HCT116 (cell line): Measurements from ENCODE around the gene RNF175. TPM values are rescaled to one million over a fixed set of nuclear protein-coding genes. Genes with fewer than 3 reads are reported as not detected.

Experiments used
- ATAC-seq: fragments of 200-7000 bp; cut with Tn5 transposase; 2 replicates; pipeline ENCODE4 v1.9.1; 2020; ENCODE audit warnings: mild to moderate bottlenecking, moderate library complexity
- BruUV-seq: library from RNA; stranded (reverse); fragments of 400-500 nt; replicated peaks from 2 replicates; lab custom pipeline; 2021; lab: Mats Ljungman, UMichigan
- CTCF ChIA-PET: fragments of 300-600 bp; sonication (Branson Sonifier 250); formaldehyde crosslinking; loops from one replicate; lab custom pipeline; 2021; ENCODE audit warnings: antibody characterized with exemption; lab: Charles Lee
- POLR2A ChIA-PET: fragments of 300-600, 350-600 bp; sonication (Branson Sonifier 250); formaldehyde crosslinking; loops from one replicate; lab custom pipeline; 2021; ENCODE audit warnings: antibody characterized with exemption; lab: Charles Lee
- RAD21 ChIA-PET, 2 experiments: fragments of 300-600 bp; sonication (Branson Sonifier 250); formaldehyde crosslinking; loops; one replicate each; lab custom pipeline; 2023; ENCODE audit warnings: low total read pairs in 2 of 2; ENCODE audit not compliant: uncharacterized antibody in 2 of 2, unreplicated experiment in 2 of 2, low non-redundant PET in 1 of 2; lab: Charles Lee
- DNase-seq: peaks from one replicate; pipeline ENCODE4 v3.0.0-alpha.2; 2010; ENCODE audit warnings: low read depth, low spot score
- H2AFZ ChIP-seq: fragments of 200-600 bp; shearing (Covaris generic), sonication (generic); 2 replicates; pipeline ENCODE4 v1.6.1; 2017; ENCODE audit warnings: low read depth, mixed run types, mixed read lengths, antibody characterized with exemption, low read length; ENCODE audit not compliant: poor library complexity, severe bottlenecking
- H3K27ac ChIP-seq: 2 replicates; pipeline ENCODE4 v1.5.1; 2012; ENCODE audit warnings: low read depth, low read length
- H3K27me3 ChIP-seq: fragments of 200-600 bp; sonication (generic); 2 replicates; pipeline ENCODE4 v1.6.1; 2016; ENCODE audit warnings: mixed run types, low read length, mixed read lengths; ENCODE audit not compliant: insufficient read depth
- H3K36me3 ChIP-seq, 2 experiments: fragments of 200-500 bp in 1 of 2; fragments of 200-600 bp in 1 of 2; sonication (Bioruptor generic) in 1 of 2; sonication (generic) in 1 of 2; 2 replicates each; pipeline versions ENCODE4 v1.5.1 to v1.6.1; 2014 to 2016; ENCODE audit warnings: low read length in 2 of 2, inconsistent platforms in 1 of 2, mixed read lengths in 1 of 2, mixed run types in 1 of 2; ENCODE audit not compliant: insufficient read depth in 2 of 2, control insufficient read depth in 1 of 2
- H3K4me1 ChIP-seq, 2 experiments: fragments of 200-600 bp in 1 of 2; sonication (generic) in 1 of 2; 2 replicates each; pipeline versions ENCODE4 v1.5.1 to v1.6.1; 2012 to 2017; ENCODE audit warnings: low read length in 2 of 2, inconsistent platforms in 1 of 2, mild to moderate bottlenecking in 1 of 2, mixed read lengths in 1 of 2, mixed run types in 1 of 2, moderate library complexity in 1 of 2; ENCODE audit not compliant: insufficient read depth in 2 of 2, control insufficient read depth in 1 of 2
- H3K4me2 ChIP-seq: fragments of 200-600 bp; sonication (generic); 2 replicates; pipeline ENCODE4 v1.6.1; 2017; ENCODE audit warnings: mixed run types, low read length, mixed read lengths
- H3K4me3 ChIP-seq, 2 experiments: fragments of 200-600 bp in 1 of 2; sonication (generic) in 1 of 2; replicated peaks in 1 of 2; 2 replicates each; pipeline ENCODE4 v1.5.1; 2011 to 2016; ENCODE audit warnings: low read length in 2 of 2, control low read depth in 1 of 2, low read depth in 1 of 2, mild to moderate bottlenecking in 1 of 2, mixed read lengths in 1 of 2, mixed run types in 1 of 2
- H3K79me2 ChIP-seq: fragments of 200-600 bp; sonication (generic); 2 replicates; pipeline ENCODE4 v1.6.1; 2017; ENCODE audit warnings: mild to moderate bottlenecking, mixed run types, low read length, moderate library complexity, mixed read lengths; ENCODE audit not compliant: insufficient read depth
- H3K9ac ChIP-seq: fragments of 200-600 bp; sonication (generic); 2 replicates; pipeline ENCODE4 v1.6.1; 2016; ENCODE audit warnings: low read length, mixed read lengths
- H3K9me2 ChIP-seq: fragments of 200-600 bp; sonication (generic), shearing (Covaris generic); 2 replicates; pipeline ENCODE4 v1.6.1; 2017; ENCODE audit warnings: mixed run types, mild to moderate bottlenecking, moderate library complexity; ENCODE audit not compliant: insufficient read depth
- H3K9me3 ChIP-seq, 2 experiments: fragments of 200-500 bp in 1 of 2; fragments of 200-600 bp in 1 of 2; sonication (Bioruptor generic) in 1 of 2; sonication (generic) in 1 of 2; 2 replicates each; pipeline ENCODE4 v1.6.1; 2014 to 2017; ENCODE audit warnings: low read length in 2 of 2, mixed read lengths in 2 of 2, inconsistent platforms in 1 of 2, low read depth in 1 of 2, mild to moderate bottlenecking in 1 of 2, mixed run types in 1 of 2, moderate library complexity in 1 of 2; ENCODE audit not compliant: control insufficient read depth in 1 of 2, insufficient read depth in 1 of 2
- H4K20me1 ChIP-seq: fragments of 200-600 bp; sonication (generic), shearing (Covaris generic); 2 replicates; pipeline ENCODE4 v1.6.1; 2017; ENCODE audit warnings: mixed run types, mild to moderate bottlenecking, moderate library complexity; ENCODE audit not compliant: insufficient read depth
- CBX3 ChIP-seq: IDR thresholded peaks from 2 replicates; pipeline ENCODE4 v1.6.1; 2012; ENCODE audit warnings: low read depth
- EZH2 ChIP-seq: fragments of 200-600 bp; sonication (generic); IDR thresholded peaks from 2 replicates; pipeline ENCODE4 v1.6.1; 2017; ENCODE audit warnings: antibody characterized with exemption, mixed run types
- EZH2phosphoT487 ChIP-seq: fragments of 200-600 bp; IDR thresholded peaks from 2 replicates; pipeline ENCODE4 v1.6.1; 2018; ENCODE audit warnings: antibody characterized with exemption, borderline replicate concordance
- FOSL1 ChIP-seq: IDR thresholded peaks from 2 replicates; pipeline ENCODE4 v1.6.1; 2012; ENCODE audit warnings: low read depth
- JUND ChIP-seq: IDR thresholded peaks from 2 replicates; pipeline ENCODE4 v1.6.1; 2012
- POLR2A ChIP-seq: IDR thresholded peaks from 2 replicates; pipeline ENCODE4 v1.7.0; 2011; ENCODE audit warnings: borderline replicate concordance; ENCODE audit not compliant: insufficient read depth, insufficient read length; ENCODE audit errors: extremely low read depth
- RAD21 ChIP-seq: IDR thresholded peaks from 2 replicates; pipeline ENCODE4 v1.6.1; 2012; ENCODE audit warnings: low read depth, mild to moderate bottlenecking
- SRF ChIP-seq: IDR thresholded peaks from 2 replicates; pipeline ENCODE4 v1.6.1; 2012; ENCODE audit warnings: low read depth
- TCF7L2 ChIP-seq: IDR thresholded peaks from 2 replicates; pipeline ENCODE4 v1.7.0; 2011; ENCODE audit warnings: borderline replicate concordance, inconsistent platforms; ENCODE audit not compliant: insufficient read depth, insufficient read length; ENCODE audit errors: extremely low read depth
- ZFX ChIP-seq: fragments of 450-650 bp; IDR thresholded peaks from 2 replicates; pipeline ENCODE4 v1.6.1; 2017
- ZNF274 ChIP-seq: fragments of 200-500 bp; sonication (Bioruptor generic); IDR thresholded peaks from 2 replicates; pipeline ENCODE4 v1.6.1; 2014; ENCODE audit warnings: mild to moderate bottlenecking, low read depth, low read length, inconsistent platforms
- intact Hi-C: fragments of 100-400 bp; cut with micrococcal nuclease; formaldehyde crosslinking; loops from 2 replicates; pipeline ENCODE4 v1.10.0; 2022
- total RNA-seq: library from RNA; stranded (reverse); gene quantifications from one replicate; pipeline ENCODE4 v1.2.1, GENCODE V29; 2021; ENCODE audit not compliant: unreplicated experiment
- TF ChIP-seq, protein P1 (sequence below): IDR thresholded peaks from 2 replicates; pipeline ENCODE4 v1.6.1; 2012
- TF ChIP-seq, protein P2 (sequence below): IDR thresholded peaks from 2 replicates; pipeline ENCODE4 v1.6.1; 2012
- TF ChIP-seq, protein P3 (sequence below): IDR thresholded peaks from 2 replicates; pipeline ENCODE4 v1.6.1; 2011; ENCODE audit warnings: mild to moderate bottlenecking, low read length, moderate library complexity; ENCODE audit not compliant: insufficient replicate concordance; ENCODE audit errors: extremely low read depth
- TF ChIP-seq, protein P4 (sequence below), 3 experiments: fragments of 200-600 bp in 1 of 3; sonication (generic) in 1 of 3; IDR thresholded peaks in 2 of 3; conservative IDR thresholded peaks in 1 of 3; 2 replicates each; pipeline ENCODE4 v1.5.1; 2012 to 2017; ENCODE audit warnings: low read depth in 2 of 3, low read length in 2 of 3, antibody characterized with exemption in 1 of 3, borderline replicate concordance in 1 of 3, control low read depth in 1 of 3, mild to moderate bottlenecking in 1 of 3, mixed read lengths in 1 of 3, mixed run types in 1 of 3, moderate library complexity in 1 of 3; ENCODE audit not compliant: insufficient read depth in 1 of 3
- TF ChIP-seq, protein P5 (sequence below): IDR thresholded peaks from 2 replicates; pipeline ENCODE4 v1.6.1; 2012; ENCODE audit warnings: low read depth

The RNF175 gene
- total RNA-seq, 1 experiment from 2014 or later, result not detected

DNA sequence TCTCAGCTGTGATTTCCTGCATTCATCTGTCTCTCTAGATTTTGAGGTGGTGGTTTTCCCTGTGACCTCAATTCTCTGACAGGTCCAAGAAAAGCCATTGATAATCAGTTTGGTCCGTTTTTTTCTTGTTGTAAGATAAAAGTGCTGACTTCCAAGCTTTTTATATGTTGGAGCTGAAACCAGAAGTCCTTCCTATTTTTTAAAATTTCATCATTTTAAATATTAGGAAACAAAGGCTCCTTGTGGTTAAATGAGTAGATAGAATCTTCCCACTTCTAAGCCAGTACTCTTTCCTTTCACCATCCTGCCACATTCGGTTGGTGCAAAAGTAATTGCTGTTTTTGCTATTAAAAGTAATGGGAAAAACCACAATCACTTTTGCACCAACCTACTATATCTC lies 18.3 kb downstream of the RNF175 start:
- Histone ChIP-seq H3K4me1 (no peaks in the 10 kb centered on the region), H3K79me2 (no peaks in the 10 kb centered on the region), H3K27ac (no peak overlapping the region), H4K20me1 (no peaks in the 10 kb centered on the region), H3K27me3 (no peaks in the 10 kb centered on the region), H3K9me3 (no peaks in the 10 kb centered on the region), H3K4me3 (no peak overlapping the region), H3K9me2 (no peaks in the 10 kb centered on the region; the same call in 1 of the 2 replicates)
- no peak for ATAC-seq
- CTCF ChIA-PET, result interaction anchor here (2.4 kb wide), 1 partner anchor 9 kb away, joined by 7 read pairs; no protein-coding TSS in a partner anchor
- POLR2A ChIA-PET, result no interaction called here
- RAD21 ChIA-PET, result no interaction called here
- TF ChIP-seq, protein P1, sequence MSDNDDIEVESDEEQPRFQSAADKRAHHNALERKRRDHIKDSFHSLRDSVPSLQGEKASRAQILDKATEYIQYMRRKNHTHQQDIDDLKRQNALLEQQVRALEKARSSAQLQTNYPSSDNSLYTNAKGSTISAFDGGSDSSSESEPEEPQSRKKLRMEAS, result no peak
- TF ChIP-seq, protein P2, sequence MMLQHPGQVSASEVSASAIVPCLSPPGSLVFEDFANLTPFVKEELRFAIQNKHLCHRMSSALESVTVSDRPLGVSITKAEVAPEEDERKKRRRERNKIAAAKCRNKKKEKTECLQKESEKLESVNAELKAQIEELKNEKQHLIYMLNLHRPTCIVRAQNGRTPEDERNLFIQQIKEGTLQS, result no peak
- TF ChIP-seq SRF (no peak), ZNF274 (no peak), JUND (no peak), RAD21 (no peak), POLR2A (no peak), FOSL1 (no peak), CBX3 (no peak), EZH2phosphoT487 (no peak), TCF7L2 (no peak), EZH2 (no peak), ZFX (no peak)
- TF ChIP-seq, protein P3, sequence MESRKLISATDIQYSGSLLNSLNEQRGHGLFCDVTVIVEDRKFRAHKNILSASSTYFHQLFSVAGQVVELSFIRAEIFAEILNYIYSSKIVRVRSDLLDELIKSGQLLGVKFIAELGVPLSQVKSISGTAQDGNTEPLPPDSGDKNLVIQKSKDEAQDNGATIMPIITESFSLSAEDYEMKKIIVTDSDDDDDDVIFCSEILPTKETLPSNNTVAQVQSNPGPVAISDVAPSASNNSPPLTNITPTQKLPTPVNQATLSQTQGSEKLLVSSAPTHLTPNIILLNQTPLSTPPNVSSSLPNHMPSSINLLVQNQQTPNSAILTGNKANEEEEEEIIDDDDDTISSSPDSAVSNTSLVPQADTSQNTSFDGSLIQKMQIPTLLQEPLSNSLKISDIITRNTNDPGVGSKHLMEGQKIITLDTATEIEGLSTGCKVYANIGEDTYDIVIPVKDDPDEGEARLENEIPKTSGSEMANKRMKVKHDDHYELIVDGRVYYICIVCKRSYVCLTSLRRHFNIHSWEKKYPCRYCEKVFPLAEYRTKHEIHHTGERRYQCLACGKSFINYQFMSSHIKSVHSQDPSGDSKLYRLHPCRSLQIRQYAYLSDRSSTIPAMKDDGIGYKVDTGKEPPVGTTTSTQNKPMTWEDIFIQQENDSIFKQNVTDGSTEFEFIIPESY, result no peak
- TF ChIP-seq, protein P4, sequence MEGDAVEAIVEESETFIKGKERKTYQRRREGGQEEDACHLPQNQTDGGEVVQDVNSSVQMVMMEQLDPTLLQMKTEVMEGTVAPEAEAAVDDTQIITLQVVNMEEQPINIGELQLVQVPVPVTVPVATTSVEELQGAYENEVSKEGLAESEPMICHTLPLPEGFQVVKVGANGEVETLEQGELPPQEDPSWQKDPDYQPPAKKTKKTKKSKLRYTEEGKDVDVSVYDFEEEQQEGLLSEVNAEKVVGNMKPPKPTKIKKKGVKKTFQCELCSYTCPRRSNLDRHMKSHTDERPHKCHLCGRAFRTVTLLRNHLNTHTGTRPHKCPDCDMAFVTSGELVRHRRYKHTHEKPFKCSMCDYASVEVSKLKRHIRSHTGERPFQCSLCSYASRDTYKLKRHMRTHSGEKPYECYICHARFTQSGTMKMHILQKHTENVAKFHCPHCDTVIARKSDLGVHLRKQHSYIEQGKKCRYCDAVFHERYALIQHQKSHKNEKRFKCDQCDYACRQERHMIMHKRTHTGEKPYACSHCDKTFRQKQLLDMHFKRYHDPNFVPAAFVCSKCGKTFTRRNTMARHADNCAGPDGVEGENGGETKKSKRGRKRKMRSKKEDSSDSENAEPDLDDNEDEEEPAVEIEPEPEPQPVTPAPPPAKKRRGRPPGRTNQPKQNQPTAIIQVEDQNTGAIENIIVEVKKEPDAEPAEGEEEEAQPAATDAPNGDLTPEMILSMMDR (IDR thresholded peaks at IDR 0.05 in 2 of 3, conservative IDR thresholded peaks at IDR 0.05 in 1 of 3; ENCODE audit: borderline replicate concordance in 1 of 3, insufficient read depth in 1 of 3, low read depth in 2 of 3, low read length in 2 of 3), result no peak
- TF ChIP-seq, protein P5, sequence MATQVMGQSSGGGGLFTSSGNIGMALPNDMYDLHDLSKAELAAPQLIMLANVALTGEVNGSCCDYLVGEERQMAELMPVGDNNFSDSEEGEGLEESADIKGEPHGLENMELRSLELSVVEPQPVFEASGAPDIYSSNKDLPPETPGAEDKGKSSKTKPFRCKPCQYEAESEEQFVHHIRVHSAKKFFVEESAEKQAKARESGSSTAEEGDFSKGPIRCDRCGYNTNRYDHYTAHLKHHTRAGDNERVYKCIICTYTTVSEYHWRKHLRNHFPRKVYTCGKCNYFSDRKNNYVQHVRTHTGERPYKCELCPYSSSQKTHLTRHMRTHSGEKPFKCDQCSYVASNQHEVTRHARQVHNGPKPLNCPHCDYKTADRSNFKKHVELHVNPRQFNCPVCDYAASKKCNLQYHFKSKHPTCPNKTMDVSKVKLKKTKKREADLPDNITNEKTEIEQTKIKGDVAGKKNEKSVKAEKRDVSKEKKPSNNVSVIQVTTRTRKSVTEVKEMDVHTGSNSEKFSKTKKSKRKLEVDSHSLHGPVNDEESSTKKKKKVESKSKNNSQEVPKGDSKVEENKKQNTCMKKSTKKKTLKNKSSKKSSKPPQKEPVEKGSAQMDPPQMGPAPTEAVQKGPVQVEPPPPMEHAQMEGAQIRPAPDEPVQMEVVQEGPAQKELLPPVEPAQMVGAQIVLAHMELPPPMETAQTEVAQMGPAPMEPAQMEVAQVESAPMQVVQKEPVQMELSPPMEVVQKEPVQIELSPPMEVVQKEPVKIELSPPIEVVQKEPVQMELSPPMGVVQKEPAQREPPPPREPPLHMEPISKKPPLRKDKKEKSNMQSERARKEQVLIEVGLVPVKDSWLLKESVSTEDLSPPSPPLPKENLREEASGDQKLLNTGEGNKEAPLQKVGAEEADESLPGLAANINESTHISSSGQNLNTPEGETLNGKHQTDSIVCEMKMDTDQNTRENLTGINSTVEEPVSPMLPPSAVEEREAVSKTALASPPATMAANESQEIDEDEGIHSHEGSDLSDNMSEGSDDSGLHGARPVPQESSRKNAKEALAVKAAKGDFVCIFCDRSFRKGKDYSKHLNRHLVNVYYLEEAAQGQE, result no peak
- TF ChIP-seq, all 23 proteins: peak for 0
- Histone ChIP-seq H3K4me2 (no peak overlapping the region), H3K36me3 (no peaks in the 10 kb centered on the region), H2AFZ (no peak overlapping the region), H3K9ac (no peak overlapping the region)
- BruUV-seq, result no TSS peak
- intact Hi-C loops, result no loop called here
- no peak for DNase-seq
